Muscle of leg (tissue), 11 donors: Measurements from ENCODE around the gene DGKG. TPM values are rescaled to one million over a fixed set of nuclear protein-coding genes. Genes with fewer than 3 reads are reported as not detected.
A peak's percentile ranks its signal among the peaks of the same experiment; 100 is the strongest.

ENCODE experiments used
- DNase-seq: peaks from one replicate; pipeline ENCODE4 v3.0.0; 2013
- H3K27ac ChIP-seq: one replicate; pipeline ENCODE4 v1.5.1; 2013; ENCODE audit warnings: mild to moderate bottlenecking, low read length, control low read depth
- H3K27me3 ChIP-seq: one replicate; pipeline ENCODE4 v1.6.1; 2013; ENCODE audit warnings: low read length; ENCODE audit not compliant: control insufficient read depth, insufficient read depth
- H3K36me3 ChIP-seq: one replicate; pipeline ENCODE4 v1.6.1; 2013; ENCODE audit warnings: low read length; ENCODE audit not compliant: control insufficient read depth, insufficient read depth
- H3K4me1 ChIP-seq: one replicate; pipeline ENCODE4 v1.6.1; 2013; ENCODE audit warnings: low read length; ENCODE audit not compliant: control insufficient read depth, insufficient read depth
- H3K4me3 ChIP-seq: one replicate; pipeline ENCODE4 v1.5.1; 2013; ENCODE audit warnings: low read length, control low read depth
- H3K9me3 ChIP-seq: replicated peaks from 2 replicates; pipeline ENCODE4 v1.6.1; 2013; ENCODE audit warnings: low read depth, low read length; ENCODE audit not compliant: control insufficient read depth
- WGBS: methylation state at CpG from one replicate; pipeline ENCODE4 v1.1.5; 2013; ENCODE audit warnings: missing lambda C conversion rate; ENCODE audit not compliant: insufficient coverage; 5-methylcytosine and 5-hydroxymethylcytosine counted together
- polyA plus RNA-seq, 8 donors: library from polyadenylated mRNA; unstranded; fragments of 120-200 nt; gene quantifications; one replicate each; pipeline versions ENCODE4 v1.2.1 to v1.2.3, GENCODE V29; 2013; ENCODE audit warnings: inconsistent platforms in 1 of 8, low replicate concordance in 1 of 8; ENCODE audit not compliant: insufficient read length in 8 of 8, insufficient read depth in 1 of 8
- total RNA-seq: library from RNA; stranded (reverse); fragments of 120-200 nt; gene quantifications from one replicate; pipeline ENCODE4 v1.2.4, GENCODE V29; 2013

Gene DGKG
- total and polyA plus RNA-seq, 9 donors, result 0.83 to 2.0 (median 1.6) TPM

GRCh38 chr3:186115239-186115996 lies 246.6 kb downstream of the DGKG start:
- Histone ChIP-seq H3K36me3 (no peaks in the 10 kb centered on the region), H3K4me1 (peaks cover 7% of the 10 kb centered on the region), H3K27ac (no peak overlapping the region), H3K27me3 (peaks cover 11% of the 10 kb centered on the region), H3K9me3 (no peaks in the 10 kb centered on the region), H3K4me3 (no peak overlapping the region)
- WGBS, result 81% methylated on average over 9 of the region's 15 CpGs
- DNase-seq, result peak; percentile 58

GRCh38 chr3:186110975-186111974 lies 250.8 kb downstream of the DGKG start:
- 77% methylated on average over 4 of the region's 12 CpGs for WGBS
- H3K27ac ChIP-seq, result no peak overlapping the region
- H3K36me3 ChIP-seq, result no peaks in the 10 kb centered on the region
- H3K27me3 ChIP-seq, result peaks cover 16% of the 10 kb centered on the region
- H3K9me3 ChIP-seq, result no peaks in the 10 kb centered on the region
- DNase-seq, result peak; percentile 55
- H3K4me1 ChIP-seq, result peaks cover 24% of the 10 kb centered on the region
- no peak overlapping the region for H3K4me3 ChIP-seq

- peak; percentile 72 for DNase-seq
- Histone ChIP-seq H3K4me1 (peaks cover 24% of the 10 kb centered on the region), H3K27me3 (peaks cover 16% of the 10 kb centered on the region), H3K9me3 (no peaks in the 10 kb centered on the region), H3K36me3 (no peaks in the 10 kb centered on the region), H3K27ac (peak overlapping the region; percentile 97), H3K4me3 (peak overlapping the region; percentile 57)
- WGBS, result 7% methylated on average over 18 of the region's 35 CpGs
Measured at GRCh38 chr3:186109897-186110803, 251.9 kb downstream of the DGKG start.

GRCh38 chr3:186108941-186109865 lies 252.8 kb downstream of the DGKG start, which contains the start of gene ETV5:
Gene ETV5 (minus strand): TSS chr3:186109089. CDS start chr3:186105868, 3,221 bp downstream.
- DNase-seq, result peak; percentile 100
- WGBS, result 0% methylated on average over 53 of the region's 63 CpGs
- Histone ChIP-seq H3K4me3 (peak within 1 kb of the TSS; percentile 86), H3K27me3 (peaks cover 16% of the 10 kb centered on the region), H3K4me1 (peaks cover 24% of the 10 kb centered on the region), H3K27ac (peak within 1 kb of the TSS; percentile 97), H3K36me3 (no peaks in the 10 kb centered on the region), H3K9me3 (no peaks in the 10 kb centered on the region)

GRCh38 chr3:186108106-186108940 lies 253.7 kb downstream of the DGKG start:
- peak overlapping the region; percentile 87 for H3K27ac ChIP-seq
- DNase-seq, result peak; percentile 76
- peak overlapping the region; percentile 86 for H3K4me3 ChIP-seq
- no peaks in the 10 kb centered on the region for H3K9me3 ChIP-seq
- H3K27me3 ChIP-seq, result peaks cover 15% of the 10 kb centered on the region
- no peaks in the 10 kb centered on the region for H3K36me3 ChIP-seq
- 0% methylated on average over 65 of the region's 69 CpGs for whole genome bisulfite sequencing
- H3K4me1 ChIP-seq, result peaks cover 26% of the 10 kb centered on the region

GRCh38 chr3:186107215-186108105 lies 254.6 kb downstream of the DGKG start:
- H3K4me1 ChIP-seq, result peaks cover 26% of the 10 kb centered on the region
- no peaks in the 10 kb centered on the region for H3K36me3 ChIP-seq
- H3K27ac ChIP-seq, result peak overlapping the region; percentile 87
- H3K4me3 ChIP-seq, result peak overlapping the region; percentile 86
- WGBS, result under 1% methylated on average over 34 of the region's 45 CpGs
- peaks cover 15% of the 10 kb centered on the region for H3K27me3 ChIP-seq
- peak; percentile 89 for DNase-seq
- H3K9me3 ChIP-seq, result no peaks in the 10 kb centered on the region

GRCh38 chr3:186105543-186105942 lies 256.5 kb downstream of the DGKG start:
- peaks cover 5% of the 10 kb centered on the region for H3K27me3 ChIP-seq
- DNase-seq, result no peak
- WGBS, result no CpG with 5 or more reads among the region's 6 CpGs
- H3K27ac ChIP-seq, result no peak overlapping the region
- no peak overlapping the region for H3K4me3 ChIP-seq
- no peaks in the 10 kb centered on the region for H3K9me3 ChIP-seq
- H3K36me3 ChIP-seq, result no peaks in the 10 kb centered on the region
- H3K4me1 ChIP-seq, result peaks cover 20% of the 10 kb centered on the region

- Histone ChIP-seq H3K27me3 (peaks cover 2% of the 10 kb centered on the region), H3K36me3 (no peaks in the 10 kb centered on the region), H3K27ac (no peak overlapping the region), H3K9me3 (no peaks in the 10 kb centered on the region), H3K4me3 (no peak overlapping the region), H3K4me1 (peaks cover 23% of the 10 kb centered on the region)
- 48% methylated on average over 3 of the region's 4 CpGs for WGBS
- DNase-seq, result no peak
Measured at GRCh38 chr3:186102687-186103086, 259.3 kb downstream of the DGKG start.
